Fibroblast of the conjunctiva (primary cell): ENCODE data around the gene ECE1.
"Not testable (repeated sequence)": the region's sequence is repeated elsewhere in the genome, so short reads cannot be mapped to it uniquely, and the experiment has no call there.

Experiments
- DNase-seq: peaks from one replicate; pipeline ENCODE4 v3.0.0-alpha.2; 2010; ENCODE audit warnings: low read depth

Gene ECE1

DNA sequence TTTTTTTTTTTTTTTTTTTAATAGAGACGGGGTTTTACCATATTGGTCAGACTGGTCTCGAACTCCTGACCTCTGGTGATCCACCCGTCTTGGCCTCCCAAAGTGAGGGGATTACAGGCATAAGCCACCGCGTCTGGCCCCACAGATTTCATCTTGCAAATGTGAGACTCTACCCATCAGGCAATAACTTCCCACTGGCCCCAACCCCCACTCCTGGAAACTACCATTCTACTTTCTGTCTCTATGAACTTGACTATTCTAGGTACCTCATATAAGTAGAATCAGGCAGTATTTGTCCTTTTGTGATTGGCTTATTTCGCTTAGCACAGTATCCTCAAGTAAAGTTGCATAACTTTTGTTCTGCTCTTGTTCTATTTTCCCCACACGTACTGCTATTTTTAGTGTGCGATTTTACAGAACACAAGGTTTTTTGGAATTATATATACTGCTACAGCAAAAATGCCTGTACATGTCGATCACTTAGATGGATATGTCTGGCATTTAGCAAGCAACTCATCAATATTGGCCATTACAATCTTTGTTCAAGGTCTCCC, 40.2 kb downstream of the ECE1 start:
- no peak for DNase-seq

DNA sequence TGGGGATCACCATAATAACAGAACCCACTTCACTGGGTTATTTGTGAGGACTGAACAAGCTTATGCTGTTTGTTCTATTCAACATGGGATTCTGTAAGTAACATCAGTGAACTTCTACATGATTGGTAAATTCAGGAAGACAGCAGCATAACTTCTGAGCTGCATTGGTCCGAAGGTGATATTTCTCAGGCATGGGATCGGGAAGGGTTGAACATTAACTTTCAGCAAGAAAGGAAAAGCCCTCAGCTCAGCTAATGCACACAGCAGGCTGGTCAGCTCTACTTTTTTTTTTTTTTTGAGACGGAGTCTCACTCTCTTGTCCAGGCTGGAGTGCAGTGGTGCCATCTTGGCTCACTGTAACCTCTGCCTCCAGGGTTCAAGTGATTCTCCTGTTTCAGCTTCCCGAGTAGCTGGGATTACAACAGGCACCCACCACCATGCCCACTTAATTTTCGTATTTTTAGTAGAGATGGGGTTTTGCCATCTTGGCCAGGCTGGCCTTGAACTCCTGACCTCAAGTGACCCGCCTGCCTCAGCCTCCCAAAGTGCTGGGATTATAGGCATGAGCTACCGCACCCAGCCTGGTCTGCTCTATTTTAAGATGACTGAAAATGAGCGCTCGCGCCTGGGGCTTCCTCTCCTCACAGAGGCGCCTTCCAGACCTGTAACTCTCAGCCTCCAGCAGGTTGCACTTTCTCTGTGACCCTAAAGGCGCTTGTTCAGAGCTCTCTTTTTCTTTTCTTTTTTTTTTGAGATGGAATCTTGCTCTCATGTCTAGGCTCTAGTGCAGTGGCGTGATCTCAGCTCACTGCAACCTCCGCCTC, 42.2 kb downstream of the ECE1 start:
- no peak for DNase-seq

GRCh38 chr1:21246905-21247642, 43.2 kb downstream of the ECE1 start:
- no peak for DNase-seq

DNA sequence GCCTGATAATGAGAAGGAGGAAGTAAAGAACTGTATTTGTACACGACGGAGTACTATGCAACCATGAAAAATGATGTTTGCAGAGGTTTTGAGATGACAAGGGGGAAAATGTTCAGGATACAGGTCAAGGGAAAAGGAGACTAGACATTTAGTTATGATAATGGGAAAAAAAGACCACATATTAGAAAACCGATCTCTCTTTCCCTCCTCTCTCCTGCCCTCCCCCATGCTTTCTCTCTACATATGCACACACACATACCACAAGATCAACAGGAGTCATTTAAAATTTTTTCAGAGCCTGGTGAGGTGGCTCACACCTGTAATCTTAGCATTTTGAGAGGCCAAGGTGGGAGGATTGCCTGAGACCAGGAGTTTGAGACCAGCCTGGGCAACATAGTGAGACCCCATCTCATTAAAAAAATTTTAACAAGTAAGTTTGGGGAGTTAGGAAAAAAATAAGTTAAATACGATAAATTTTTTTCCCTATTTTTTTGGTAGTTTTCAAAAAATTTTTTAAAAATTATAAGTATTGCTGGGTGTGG, 44.5 kb downstream of the ECE1 start:
- DNase-seq: no peak

DNA sequence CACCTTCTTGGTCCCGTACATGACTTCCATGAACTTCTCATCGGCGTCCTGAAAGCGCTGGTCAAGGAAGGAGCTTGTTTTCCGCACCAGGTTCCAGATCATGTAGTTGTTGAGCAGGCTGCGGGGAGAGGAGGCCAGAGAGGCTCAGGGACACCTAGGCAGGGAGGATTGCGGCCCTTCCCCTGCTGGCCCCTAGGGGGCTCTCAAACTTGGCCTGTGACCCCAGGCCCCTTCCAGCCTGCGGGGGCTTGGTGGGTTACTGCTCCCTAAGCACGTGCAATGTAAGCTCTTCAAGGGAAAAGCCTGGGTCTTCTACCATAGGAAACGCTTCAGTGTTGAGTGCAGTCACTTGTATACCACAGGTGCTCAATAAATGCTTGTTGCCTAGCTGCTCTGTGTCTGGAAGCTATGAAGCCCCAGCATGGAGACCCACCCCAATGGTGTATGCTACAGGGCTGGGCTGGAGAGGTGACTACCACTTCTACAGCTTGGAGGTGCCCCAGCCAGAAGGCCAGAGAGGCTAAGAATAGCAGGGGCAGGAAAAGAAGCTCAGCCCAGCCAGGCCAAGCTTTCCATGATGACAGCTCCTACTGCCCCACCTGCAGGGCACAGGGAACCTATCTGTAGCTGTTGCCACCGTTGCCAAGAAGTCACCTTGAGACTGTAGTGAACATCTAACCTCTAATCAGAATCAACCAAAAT, 45.1 kb downstream of the ECE1 start:
- no peak for DNase-seq

GRCh38 chr1:21244154-21244553, 46.1 kb downstream of the ECE1 start:
- no peak for DNase-seq

- DNase-seq: no peak
Observed at GRCh38 chr1:21242846-21243245, 47.4 kb downstream of the ECE1 start.

GRCh38 chr1:21241771-21242581, 48.3 kb downstream of the ECE1 start:
- no peak for DNase-seq

DNA sequence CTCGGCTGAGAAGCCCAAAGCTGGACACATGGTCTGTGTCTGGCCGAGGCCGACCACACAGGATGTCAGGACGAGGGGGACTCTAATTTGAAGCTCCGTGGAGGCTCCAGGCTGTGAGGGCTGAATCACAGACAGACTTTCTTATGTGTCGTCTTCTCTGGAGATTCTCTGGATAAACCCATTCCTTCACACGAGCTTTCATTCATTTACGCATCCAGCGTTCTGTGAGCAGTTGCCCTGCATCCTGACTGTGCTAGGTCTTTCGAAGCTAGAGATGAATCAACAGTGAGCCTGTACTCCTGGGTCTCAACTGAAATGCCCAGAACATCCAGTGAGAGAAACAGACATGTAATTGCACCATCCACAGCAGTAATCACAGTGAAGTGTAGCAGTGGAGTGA, 49.6 kb downstream of the ECE1 start:
- no peak for DNase-seq

- DNase-seq: no peak
Observed at GRCh38 chr1:21239221-21239620, 51.0 kb downstream of the ECE1 start.

DNA sequence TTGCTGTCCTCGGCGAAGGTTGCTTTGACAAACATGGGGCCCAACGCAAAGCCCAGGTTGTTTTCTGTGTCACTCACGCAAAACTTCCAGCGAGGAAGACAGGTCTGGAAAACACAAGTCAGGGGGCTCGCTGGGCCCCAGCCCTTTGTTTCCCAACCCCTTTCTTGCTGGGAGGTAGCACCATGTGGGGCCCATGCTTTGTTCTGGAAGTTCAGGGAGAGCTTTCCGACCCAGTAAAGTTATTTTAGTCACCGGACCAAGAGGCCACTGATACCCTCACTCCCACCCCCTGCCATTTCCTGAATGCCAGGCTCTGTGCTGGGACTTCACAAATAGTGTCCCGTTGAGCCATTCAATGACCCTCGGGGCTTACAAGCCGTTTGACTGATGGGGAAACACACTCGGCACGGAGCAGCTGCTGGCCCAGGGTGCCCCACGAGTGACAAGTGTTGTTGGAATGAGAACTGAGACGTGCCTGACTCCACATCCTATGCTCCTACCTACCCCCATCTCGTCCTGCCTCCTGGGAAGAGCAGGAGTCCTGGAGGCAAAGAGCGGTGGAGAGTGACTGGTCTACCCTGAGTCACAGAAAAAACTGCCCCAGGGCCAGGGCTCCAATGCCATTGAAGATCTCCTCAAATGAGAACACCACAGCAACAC, 52.0 kb downstream of the ECE1 start:
- no peak for DNase-seq

- no peak for DNase-seq
Observed at GRCh38 chr1:21237446-21238088, 52.7 kb downstream of the ECE1 start.

- DNase-seq: no peak
Observed at GRCh38 chr1:21236178-21236577, 54.1 kb downstream of the ECE1 start.

DNA sequence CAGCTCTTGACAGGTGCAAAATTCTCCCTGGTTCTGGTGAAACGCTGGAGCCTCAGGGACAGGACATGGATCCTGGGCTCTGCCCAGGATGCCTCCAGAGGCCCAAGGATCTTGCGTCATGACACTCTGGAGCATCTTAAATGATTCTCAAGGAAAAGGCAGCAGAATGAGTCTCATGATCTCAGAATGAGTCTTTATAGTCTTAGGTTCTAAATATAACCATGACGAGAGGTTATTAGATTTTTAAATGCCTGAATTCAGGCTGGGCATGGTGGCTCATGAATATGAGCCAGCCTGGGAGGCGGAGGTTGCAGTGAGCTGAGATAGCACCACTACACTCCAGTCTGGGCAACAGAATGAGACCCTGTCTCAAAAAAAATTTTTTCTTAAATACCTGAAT, 55.5 kb downstream of the ECE1 start:
- DNase-seq: no peak

DNA sequence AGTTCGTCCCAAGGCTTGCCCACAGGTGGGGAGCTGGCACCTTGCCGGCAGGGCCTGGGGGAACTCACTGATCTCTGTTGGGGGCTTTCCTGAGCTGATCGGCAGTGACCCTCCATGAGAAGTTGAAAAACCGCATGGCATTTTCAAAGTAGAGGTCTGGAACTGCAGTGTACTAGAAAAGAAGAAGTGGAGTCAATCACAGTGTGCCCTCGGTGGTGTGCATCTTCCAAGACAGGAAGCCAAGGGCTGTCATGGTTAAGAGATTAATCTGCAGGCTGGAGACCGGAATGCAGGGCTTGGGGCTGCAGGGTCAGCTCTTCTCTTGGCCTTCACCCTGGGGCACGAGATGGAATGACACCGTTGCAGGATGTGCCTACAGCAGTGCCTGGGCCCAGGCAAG, 56.8 kb downstream of the ECE1 start:
- DNase-seq: no peak

DNA sequence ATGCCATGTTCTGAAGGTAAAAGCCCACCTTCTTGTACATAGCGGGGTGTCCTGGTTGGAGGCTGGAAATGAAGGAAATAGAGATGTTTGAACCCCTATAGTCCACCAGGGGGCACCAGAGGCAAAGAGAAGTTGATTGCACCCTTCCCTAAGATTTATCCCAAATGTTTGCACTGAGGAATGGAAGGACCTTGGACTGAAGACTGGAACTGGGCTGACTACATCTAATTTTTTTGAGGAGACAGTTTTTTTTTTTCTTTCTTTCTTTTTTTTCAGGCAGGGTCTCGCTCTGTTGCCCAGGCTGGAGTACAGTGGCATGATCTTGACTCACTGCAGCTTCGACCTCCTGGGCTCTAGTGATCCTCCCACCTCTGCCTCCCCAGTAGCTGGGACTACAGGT, 58.2 kb downstream of the ECE1 start:
- peak; percentile 49 for DNase-seq

- no peak for DNase-seq
Observed at GRCh38 chr1:21229246-21230000, 60.8 kb downstream of the ECE1 start.

DNA sequence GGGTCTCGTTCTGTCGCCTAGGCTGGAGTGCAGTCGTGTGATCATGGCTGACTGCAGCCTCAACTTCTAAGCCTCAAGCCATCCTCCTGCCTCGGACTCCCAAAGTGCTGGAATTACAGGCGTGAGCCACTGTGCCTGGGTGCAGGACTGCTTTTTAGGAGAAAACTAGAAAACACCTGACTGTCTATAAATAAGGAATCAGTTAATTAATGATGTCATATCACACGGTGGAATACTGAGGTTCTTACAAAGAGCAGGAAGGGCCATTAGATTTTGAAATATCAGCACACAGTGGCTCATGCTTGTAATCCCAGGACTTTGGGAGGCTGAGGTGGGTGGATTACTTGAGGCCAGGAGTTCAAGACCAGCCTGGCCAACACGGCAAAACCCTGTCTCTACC, 62.0 kb downstream of the ECE1 start:
- not testable (repeated sequence) for DNase-seq

DNA sequence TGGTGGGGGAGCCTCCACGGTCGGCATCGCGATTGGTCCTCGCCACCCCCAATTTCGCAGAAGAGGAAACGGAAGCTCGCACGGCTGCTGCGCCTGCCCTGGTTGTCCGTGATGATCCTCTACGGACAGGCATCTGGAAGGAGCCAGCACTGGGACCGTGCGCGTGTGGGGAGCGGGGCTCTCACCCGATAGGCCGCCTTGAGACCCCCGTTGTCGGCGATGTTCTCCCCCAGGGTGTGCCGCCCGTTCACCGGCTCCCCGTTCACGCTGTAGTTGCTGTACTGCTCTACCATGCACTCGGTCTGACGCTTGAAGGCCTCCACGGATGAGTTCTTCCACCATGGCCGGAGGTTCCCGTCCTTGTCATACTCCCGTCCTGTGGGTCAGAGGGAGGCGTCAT, 65.2 kb downstream of the ECE1 start:
- DNase-seq: no peak

- no peak for DNase-seq
Observed at GRCh38 chr1:21220815-21221214, 69.4 kb downstream of the ECE1 start.
